T-helper 17 cell (primary cell): ENCODE data around the gene C16orf54. TPM values are rescaled to one million over a fixed set of nuclear protein-coding genes. Genes with fewer than 3 reads are reported as not detected.
A peak's percentile ranks its signal among the peaks of the same experiment; 100 is the strongest.
"Not testable (repeated sequence)": the region's sequence is repeated elsewhere in the genome, so short reads cannot be mapped to it uniquely, and the experiment has no call there.

Experiments used
- ATAC-seq: fragments of 150-1000 bp; cut with Tn5 transposase; 2 replicates; pipeline ENCODE4 v1.10.0; 2021; ENCODE audit warnings: mild to moderate bottlenecking, moderate library complexity
- DNase-seq, 3 donors: peaks; one replicate each; pipeline versions ENCODE4 v3.0.0 to v3.0.0-alpha.2; 2020 to 2021
- H3K9me3 ChIP-seq: one replicate; pipeline ENCODE4 v1.7.0; 2013; ENCODE audit warnings: low read length, mild to moderate bottlenecking; ENCODE audit not compliant: control insufficient read depth, poor library complexity, severe bottlenecking
- H3K27ac Mint-ChIP-seq: one replicate; pipeline ENCODE4 v1.8.0; 2022; ENCODE audit warnings: mild to moderate bottlenecking, moderate library complexity, mixed read lengths
- H3K27me3 Mint-ChIP-seq: one replicate; pipeline ENCODE4 v1.8.0; 2022; ENCODE audit warnings: mixed read lengths
- H3K36me3 Mint-ChIP-seq: one replicate; pipeline ENCODE4 v1.8.0; 2022; ENCODE audit warnings: low read depth, mixed read lengths
- H3K4me1 Mint-ChIP-seq: one replicate; pipeline ENCODE4 v1.8.0; 2022; ENCODE audit warnings: mild to moderate bottlenecking, mixed read lengths
- H3K4me3 Mint-ChIP-seq: one replicate; pipeline ENCODE4 v1.8.0; 2022; ENCODE audit warnings: mild to moderate bottlenecking, moderate library complexity, mixed read lengths
- total RNA-seq, 4 donors: library from RNA in 2 of 4; stranded (reverse) in 2 of 4; gene quantifications; one replicate each; pipeline ENCODE4 v1.2.3 and lab custom pipeline; 2022 to 2026

C16orf54 gene
- total RNA-seq (100 to 1,000 TPM; 172 to 259 TPM), total RNA-seq (lab: John Stamatoyannopoulos, UW) (144 to 214 reads per million in 2 donors)

GRCh38 chr16:29745853-29746345 lies at the start of gene C16orf54:
Gene C16orf54, minus strand, starts transcription at chr16:29745990. Its CDS starts 1,039 bp downstream, at chr16:29744951.
- no peaks in the 10 kb centered on the region for H3K9me3 ChIP-seq
- peak within 1 kb of the TSS; percentile 100 for H3K27ac Mint-ChIP-seq
- no peaks in the 10 kb centered on the region for H3K27me3 Mint-ChIP-seq
- peaks cover 49% of the 10 kb centered on the region for H3K4me1 Mint-ChIP-seq
- peak; percentile 75 to 89 (median 88) for DNase-seq
- ATAC-seq, result peak; percentile 84
- peaks cover 16% of the 10 kb centered on the region for H3K36me3 Mint-ChIP-seq
- peak within 1 kb of the TSS; percentile 98 for H3K4me3 Mint-ChIP-seq

GRCh38 chr16:29794231-29794710 lies 48.5 kb upstream of the C16orf54 start:
- DNase-seq (no peak), ATAC-seq (no peak)
- peaks cover 14% of the 10 kb centered on the region for H3K36me3 Mint-ChIP-seq
- no peak overlapping the region for H3K4me3 Mint-ChIP-seq
- H3K4me1 Mint-ChIP-seq, result peaks cover 31% of the 10 kb centered on the region
- no peaks in the 10 kb centered on the region for H3K27me3 Mint-ChIP-seq
- H3K9me3 ChIP-seq, result no peaks in the 10 kb centered on the region
- peak overlapping the region; percentile 53 for H3K27ac Mint-ChIP-seq

- H3K9me3 ChIP-seq, H3K27me3 Mint-ChIP-seq, H3K4me3 Mint-ChIP-seq, ATAC-seq, DNase-seq: not testable (repeated sequence)
- peaks cover 33% of the 10 kb centered on the region for H3K4me1 Mint-ChIP-seq
- H3K36me3 Mint-ChIP-seq, result peaks cover 12% of the 10 kb centered on the region
- peak overlapping the region; percentile 96 for H3K27ac Mint-ChIP-seq
Observed at GRCh38 chr16:29793153-29793552, 47.4 kb upstream of the C16orf54 start.

- peak overlapping the region; percentile 96 for H3K27ac Mint-ChIP-seq
- DNase-seq (no peak), ATAC-seq (no peak)
- peaks cover 10% of the 10 kb centered on the region for H3K36me3 Mint-ChIP-seq
- H3K4me1 Mint-ChIP-seq, result peaks cover 33% of the 10 kb centered on the region
- peak overlapping the region; percentile 98 for H3K4me3 Mint-ChIP-seq
- H3K9me3 ChIP-seq, result no peaks in the 10 kb centered on the region
- no peaks in the 10 kb centered on the region for H3K27me3 Mint-ChIP-seq
Observed at GRCh38 chr16:29791845-29792807, 46.3 kb upstream of the C16orf54 start.

- ATAC-seq, result no peak
Observed at GRCh38 chr16:29790949-29791844, 45.4 kb upstream of the C16orf54 start.

GRCh38 chr16:29790183-29790948 lies 44.6 kb upstream of the C16orf54 start, which contains the start of gene KIF22:
Gene KIF22, plus strand, starts transcription at chr16:29790751. Its CDS starts 9 bp downstream, at chr16:29790760.
- Mint-ChIP-seq H3K36me3 (peaks cover 8% of the 10 kb centered on the region), H3K27ac (peak within 1 kb of the TSS; percentile 96), H3K27me3 (no peaks in the 10 kb centered on the region), H3K4me1 (peaks cover 37% of the 10 kb centered on the region), H3K4me3 (peak within 1 kb of the TSS; percentile 98)
- ATAC-seq, result peak; percentile 94
- no peaks in the 10 kb centered on the region for H3K9me3 ChIP-seq
- DNase-seq, result peak; percentile 99 to 100 (median 99)

More at GRCh38 chr16:29790949-29791844, 45.4 kb upstream of the C16orf54 start:
- Mint-ChIP-seq H3K36me3 (peaks cover 8% of the 10 kb centered on the region), H3K27ac (peak overlapping the region; percentile 96), H3K27me3 (no peaks in the 10 kb centered on the region), H3K4me1 (peaks cover 33% of the 10 kb centered on the region), H3K4me3 (peak overlapping the region; percentile 98)
- DNase-seq, result no peak
- H3K9me3 ChIP-seq, result no peaks in the 10 kb centered on the region

GRCh38 chr16:29789775-29790182 lies 44.0 kb upstream of the C16orf54 start:
- peaks cover 8% of the 10 kb centered on the region for H3K36me3 Mint-ChIP-seq
- no peak for ATAC-seq
- H3K4me3 Mint-ChIP-seq, result peak overlapping the region; percentile 98
- no peaks in the 10 kb centered on the region for H3K27me3 Mint-ChIP-seq
- H3K27ac Mint-ChIP-seq, result peak overlapping the region; percentile 96
- peaks cover 40% of the 10 kb centered on the region for H3K4me1 Mint-ChIP-seq
- H3K9me3 ChIP-seq, result no peaks in the 10 kb centered on the region
- DNase-seq, result no peak

- not testable (repeated sequence) for H3K36me3 Mint-ChIP-seq, H3K27me3 Mint-ChIP-seq, DNase-seq, ATAC-seq, H3K9me3 ChIP-seq
- Mint-ChIP-seq H3K27ac (peak overlapping the region; percentile 29), H3K4me1 (peaks cover 30% of the 10 kb centered on the region), H3K4me3 (peak overlapping the region; percentile 9)
Observed at GRCh38 chr16:29787155-29787554, 41.4 kb upstream of the C16orf54 start.

- H3K9me3 ChIP-seq, result no peaks in the 10 kb centered on the region
- Mint-ChIP-seq H3K36me3 (no peaks in the 10 kb centered on the region), H3K4me3 (peak overlapping the region; percentile 62), H3K27ac (peak overlapping the region; percentile 45), H3K27me3 (no peaks in the 10 kb centered on the region), H3K4me1 (peaks cover 16% of the 10 kb centered on the region)
- DNase-seq (peak; percentile 56 to 75 (median 56)), ATAC-seq (peak; percentile 94)
Observed at GRCh38 chr16:29784901-29785500, 39.2 kb upstream of the C16orf54 start.

- no peak overlapping the region for H3K4me3 Mint-ChIP-seq
- H3K27ac Mint-ChIP-seq, result peak overlapping the region; percentile 75
- no peaks in the 10 kb centered on the region for H3K36me3 Mint-ChIP-seq
- no peaks in the 10 kb centered on the region for H3K9me3 ChIP-seq
- DNase-seq (no peak), ATAC-seq (peak; percentile 58)
- no peaks in the 10 kb centered on the region for H3K27me3 Mint-ChIP-seq
- peaks cover 18% of the 10 kb centered on the region for H3K4me1 Mint-ChIP-seq
Observed at GRCh38 chr16:29784157-29784556, 38.4 kb upstream of the C16orf54 start.

GRCh38 chr16:29783094-29783953 lies 37.5 kb upstream of the C16orf54 start:
- not testable (repeated sequence) for H3K27me3 Mint-ChIP-seq, H3K27ac Mint-ChIP-seq, DNase-seq, ATAC-seq, H3K36me3 Mint-ChIP-seq, H3K4me3 Mint-ChIP-seq, H3K9me3 ChIP-seq
- peaks cover 17% of the 10 kb centered on the region for H3K4me1 Mint-ChIP-seq
